ENCODE results near the gene ANKS1A. TPM values are rescaled to one million over a fixed set of nuclear protein-coding genes. Genes with fewer than 3 reads are reported as not detected.
"Not testable (repeated sequence)": the region's sequence is repeated elsewhere in the genome, so short reads cannot be mapped to it uniquely, and the experiment has no call there.

ANKS1A gene, protein sequence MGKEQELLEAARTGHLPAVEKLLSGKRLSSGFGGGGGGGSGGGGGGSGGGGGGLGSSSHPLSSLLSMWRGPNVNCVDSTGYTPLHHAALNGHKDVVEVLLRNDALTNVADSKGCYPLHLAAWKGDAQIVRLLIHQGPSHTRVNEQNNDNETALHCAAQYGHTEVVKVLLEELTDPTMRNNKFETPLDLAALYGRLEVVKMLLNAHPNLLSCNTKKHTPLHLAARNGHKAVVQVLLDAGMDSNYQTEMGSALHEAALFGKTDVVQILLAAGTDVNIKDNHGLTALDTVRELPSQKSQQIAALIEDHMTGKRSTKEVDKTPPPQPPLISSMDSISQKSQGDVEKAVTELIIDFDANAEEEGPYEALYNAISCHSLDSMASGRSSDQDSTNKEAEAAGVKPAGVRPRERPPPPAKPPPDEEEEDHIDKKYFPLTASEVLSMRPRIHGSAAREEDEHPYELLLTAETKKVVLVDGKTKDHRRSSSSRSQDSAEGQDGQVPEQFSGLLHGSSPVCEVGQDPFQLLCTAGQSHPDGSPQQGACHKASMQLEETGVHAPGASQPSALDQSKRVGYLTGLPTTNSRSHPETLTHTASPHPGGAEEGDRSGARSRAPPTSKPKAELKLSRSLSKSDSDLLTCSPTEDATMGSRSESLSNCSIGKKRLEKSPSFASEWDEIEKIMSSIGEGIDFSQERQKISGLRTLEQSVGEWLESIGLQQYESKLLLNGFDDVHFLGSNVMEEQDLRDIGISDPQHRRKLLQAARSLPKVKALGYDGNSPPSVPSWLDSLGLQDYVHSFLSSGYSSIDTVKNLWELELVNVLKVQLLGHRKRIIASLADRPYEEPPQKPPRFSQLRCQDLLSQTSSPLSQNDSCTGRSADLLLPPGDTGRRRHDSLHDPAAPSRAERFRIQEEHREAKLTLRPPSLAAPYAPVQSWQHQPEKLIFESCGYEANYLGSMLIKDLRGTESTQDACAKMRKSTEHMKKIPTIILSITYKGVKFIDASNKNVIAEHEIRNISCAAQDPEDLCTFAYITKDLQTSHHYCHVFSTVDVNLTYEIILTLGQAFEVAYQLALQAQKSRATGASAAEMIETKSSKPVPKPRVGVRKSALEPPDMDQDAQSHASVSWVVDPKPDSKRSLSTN
- 10.2 and 17.5 TPM in 2 replicates for total RNA-seq

DNA sequence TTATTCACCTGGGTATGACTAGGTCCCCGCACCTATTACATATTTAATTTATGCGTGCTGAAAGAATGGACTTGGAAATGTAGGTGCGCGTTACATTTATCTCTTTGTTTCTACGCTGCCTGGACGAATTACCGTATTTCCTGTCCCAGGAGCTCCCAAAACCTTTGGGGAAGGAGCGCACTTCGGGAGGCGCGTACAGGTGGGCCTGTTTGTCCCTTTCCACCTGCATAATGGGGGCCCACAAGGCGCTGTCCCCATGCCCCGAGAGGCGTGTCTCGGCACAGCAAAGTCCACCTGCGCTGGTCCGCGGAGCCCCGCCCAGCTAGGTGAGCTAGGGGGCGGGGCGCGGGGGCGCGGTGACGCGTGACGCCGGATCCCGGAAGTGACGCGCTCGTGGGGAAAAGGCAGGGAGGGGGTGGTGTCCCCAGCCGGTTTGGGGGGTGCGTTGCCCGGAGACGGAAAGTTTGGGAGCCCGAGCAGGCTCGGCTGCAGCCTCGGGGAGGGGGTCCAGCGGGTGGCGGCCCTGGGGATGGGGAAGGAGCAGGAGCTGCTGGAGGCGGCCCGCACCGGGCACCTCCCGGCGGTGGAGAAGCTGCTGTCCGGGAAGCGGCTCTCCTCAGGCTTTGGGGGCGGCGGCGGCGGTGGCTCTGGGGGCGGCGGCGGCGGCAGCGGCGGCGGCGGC lies at the start of gene ANKS1A:
Gene ANKS1A, plus strand, starts transcription at position 382 of the 682 bp plus-strand sequence. Its CDS starts 148 bp downstream, at position 530.
- DNase-seq (ENCODE audit: low read depth, low spot score): no peak

GRCh38 chr6:34839666-34840352 lies 49.2 kb upstream of the ANKS1A start:
- no peak for DNase-seq (ENCODE audit: low read depth, low spot score)

GRCh38 chr6:34849066-34849465 lies 40.0 kb upstream of the ANKS1A start:
- DNase-seq (ENCODE audit: low read depth, low spot score): not testable (repeated sequence)

DNA sequence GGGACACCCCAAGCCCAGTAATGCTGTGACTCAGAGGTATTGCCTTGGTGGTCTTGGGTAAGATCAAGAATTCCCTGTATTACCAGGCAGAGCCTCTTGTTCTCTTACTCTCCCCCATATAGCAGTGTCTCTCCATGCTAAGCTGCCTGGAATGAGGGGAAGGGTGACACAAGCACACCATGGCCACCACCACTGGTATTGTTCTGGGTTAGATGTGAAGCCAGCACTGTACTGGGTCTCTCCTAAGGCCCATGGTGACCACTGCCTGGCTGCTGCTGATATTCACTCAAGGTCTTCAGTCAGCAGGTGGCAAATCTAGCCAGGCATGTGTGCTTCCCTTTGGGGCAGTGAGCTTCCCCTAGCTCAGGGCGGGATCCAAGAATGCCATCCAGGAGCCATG lies 37.7 kb upstream of the ANKS1A start:
- DNase-seq (ENCODE audit: low read depth, low spot score): no peak

DNA sequence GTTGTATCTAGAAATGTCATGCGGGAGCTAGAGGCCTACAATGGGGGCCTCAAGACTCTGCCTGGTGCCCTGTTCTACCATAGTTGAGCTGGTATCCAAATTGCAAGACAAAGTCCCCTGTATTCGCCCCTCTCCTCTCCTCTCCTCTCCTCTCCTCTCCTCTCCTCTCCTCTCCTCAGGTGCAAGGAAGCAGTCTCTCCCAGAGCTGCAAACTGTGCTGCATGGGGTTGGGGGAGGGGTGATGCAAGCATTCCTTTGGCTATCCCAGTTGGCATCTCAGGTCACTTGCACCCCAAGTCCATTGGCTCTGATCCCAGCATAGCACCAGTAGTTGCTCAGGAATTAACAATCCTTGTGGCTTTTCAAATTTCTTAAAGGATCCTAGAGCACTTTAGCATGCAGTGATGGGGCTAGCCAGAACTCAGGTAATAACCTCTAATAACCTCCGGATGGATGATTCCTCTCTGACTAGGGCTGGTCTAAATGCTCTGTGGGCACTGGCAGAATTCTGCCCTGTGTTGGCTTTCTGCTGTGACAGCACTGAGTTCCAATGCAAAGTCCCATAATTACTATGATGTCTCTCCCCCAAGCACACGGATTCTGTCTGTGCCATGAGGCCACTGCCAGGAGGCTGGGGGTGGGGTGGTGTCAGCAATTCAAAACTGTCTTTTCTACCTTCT lies 36.5 kb upstream of the ANKS1A start:
- DNase-seq (ENCODE audit: low read depth, low spot score): no peak

- DNase-seq (ENCODE audit: low read depth, low spot score): no peak
These were observed 33.6 kb upstream of the ANKS1A start for GRCh38 chr6:34855463-34855862.

- DNase-seq (ENCODE audit: low read depth, low spot score): no peak
These were observed 30.4 kb upstream of the ANKS1A start for GRCh38 chr6:34858681-34859080.

GRCh38 chr6:34859951-34860350 lies 29.1 kb upstream of the ANKS1A start:
- DNase-seq (ENCODE audit: low read depth, low spot score): no peak

- DNase-seq (ENCODE audit: low read depth, low spot score): no peak
These were observed 28.3 kb upstream of the ANKS1A start for GRCh38 chr6:34860776-34861175.

GRCh38 chr6:34864007-34864406 lies 25.0 kb upstream of the ANKS1A start:
- no peak for DNase-seq (ENCODE audit: low read depth, low spot score)

GRCh38 chr6:34865107-34865506 lies 23.9 kb upstream of the ANKS1A start:
- DNase-seq (ENCODE audit: low read depth, low spot score): peak; percentile 95

GRCh38 chr6:34866509-34866908 lies 22.5 kb upstream of the ANKS1A start:
- no peak for DNase-seq (ENCODE audit: low read depth, low spot score)

GRCh38 chr6:34867484-34867883 lies 21.6 kb upstream of the ANKS1A start:
- DNase-seq (ENCODE audit: low read depth, low spot score): no peak

- DNase-seq (ENCODE audit: low read depth, low spot score): no peak
These were observed 17.2 kb upstream of the ANKS1A start for GRCh38 chr6:34871853-34872252.

GRCh38 chr6:34872332-34872731 lies 16.7 kb upstream of the ANKS1A start:
- no peak for DNase-seq (ENCODE audit: low read depth, low spot score)

GRCh38 chr6:34875292-34876213 lies 13.5 kb upstream of the ANKS1A start:
- DNase-seq (ENCODE audit: low read depth, low spot score): no peak

DNA sequence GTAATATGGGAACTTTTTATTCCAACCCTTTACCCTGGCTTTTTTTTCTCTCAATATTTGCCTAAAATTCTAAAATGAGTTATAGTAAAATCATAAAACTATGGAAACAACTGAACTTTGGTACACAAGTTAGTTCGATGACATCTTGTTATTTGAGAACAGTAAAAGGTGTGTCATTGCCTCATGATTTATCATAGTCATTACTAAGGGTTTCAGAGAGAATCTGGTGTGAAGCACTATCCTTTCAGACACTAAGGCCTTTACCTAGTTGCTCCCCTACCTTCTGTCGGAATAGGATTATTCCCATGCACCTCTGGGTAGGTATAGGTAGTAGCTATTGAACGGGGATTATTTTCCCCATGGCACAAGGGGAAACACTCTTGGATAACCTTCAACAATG lies 12.6 kb upstream of the ANKS1A start:
- no peak for DNase-seq (ENCODE audit: low read depth, low spot score)

DNA sequence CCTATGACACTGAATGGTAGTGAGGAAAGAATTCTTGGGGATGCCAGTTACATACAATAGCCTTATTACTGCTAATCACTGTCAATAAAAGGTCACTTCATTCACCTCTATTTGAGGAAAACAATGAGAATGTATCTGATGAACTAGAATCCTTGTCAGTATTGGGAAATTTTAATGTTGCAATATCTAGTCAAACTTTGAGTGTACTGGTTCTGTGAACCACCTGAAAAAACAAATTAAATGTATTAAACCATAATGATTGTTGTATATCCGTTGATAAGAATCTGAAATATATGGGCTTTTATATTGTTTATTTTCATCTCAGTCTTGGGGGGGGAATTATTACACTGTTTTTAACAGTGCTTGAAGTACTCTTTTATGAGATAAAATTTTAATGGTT lies 11.8 kb upstream of the ANKS1A start:
- DNase-seq (ENCODE audit: low read depth, low spot score): no peak

DNA sequence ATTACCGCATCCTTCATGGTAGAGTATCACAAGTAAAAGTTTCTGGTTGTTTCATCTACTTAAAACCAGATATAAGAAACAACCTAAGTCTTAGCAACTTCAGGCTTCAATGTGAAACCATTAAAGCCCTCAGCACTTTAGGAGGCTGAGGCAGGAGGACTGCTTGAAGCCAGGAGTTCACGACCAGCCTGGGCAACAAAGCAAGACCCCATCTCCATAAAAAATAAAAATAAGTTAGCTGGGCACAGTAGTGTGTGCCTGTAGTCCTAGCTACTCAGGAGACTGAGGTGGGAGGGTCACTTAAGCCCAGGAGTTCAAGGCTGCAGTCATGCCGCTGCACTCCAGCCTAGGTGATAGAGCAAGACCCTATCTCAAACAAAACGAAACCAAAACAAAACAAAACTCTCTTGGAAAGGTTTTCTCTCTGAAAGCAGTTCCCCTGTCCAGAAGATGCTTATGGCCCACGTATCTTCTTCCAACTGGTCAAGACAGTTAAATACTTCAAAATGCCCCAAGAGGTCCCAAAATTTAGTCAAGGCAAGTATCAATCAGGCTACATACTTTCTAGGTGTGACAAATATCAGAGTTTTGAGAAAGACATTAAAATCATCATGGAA lies 11.1 kb upstream of the ANKS1A start:
- DNase-seq (ENCODE audit: low read depth, low spot score): no peak
